GM23248 (cell line): ENCODE data around the gene RUFY1. TPM values are rescaled to one million over a fixed set of nuclear protein-coding genes. Genes with fewer than 3 reads are reported as not detected.

Experiments
- DNase-seq: peaks from one replicate; pipeline ENCODE4 v3.0.0-alpha.2; 2015
- H2AFZ ChIP-seq: fragments of 200-600 bp; sonication (generic); 2 replicates; pipeline ENCODE4 v1.6.1; 2016; ENCODE audit warnings: antibody characterized with exemption
- H3F3A ChIP-seq: fragments of 200-600 bp; sonication (generic); 2 replicates; pipeline ENCODE4 v1.6.1; 2016; ENCODE audit warnings: mild to moderate bottlenecking, antibody characterized with exemption, mixed run types; ENCODE audit not compliant: insufficient read depth
- H3K27ac ChIP-seq: fragments of 200-600 bp; sonication (generic); 2 replicates; pipeline ENCODE4 v1.5.1; 2016; ENCODE audit warnings: mild to moderate bottlenecking
- H3K27me3 ChIP-seq: fragments of 200-600 bp; sonication (generic); replicated peaks from 2 replicates; pipeline ENCODE4 v1.6.1; 2016; ENCODE audit warnings: mild to moderate bottlenecking; ENCODE audit not compliant: insufficient read depth
- H3K36me3 ChIP-seq: fragments of 200-600 bp; sonication (generic); 2 replicates; pipeline ENCODE4 v1.6.1; 2016; ENCODE audit warnings: low read depth, mild to moderate bottlenecking
- H3K4me1 ChIP-seq: fragments of 200-600 bp; sonication (generic); 2 replicates; pipeline ENCODE4 v1.6.1; 2016; ENCODE audit warnings: mild to moderate bottlenecking; ENCODE audit not compliant: insufficient read depth
- H3K4me2 ChIP-seq: fragments of 200-600 bp; sonication (generic); one replicate; pipeline ENCODE4 v1.6.1; 2016; ENCODE audit warnings: mild to moderate bottlenecking; ENCODE audit not compliant: unreplicated experiment
- H3K4me3 ChIP-seq: fragments of 200-600 bp; sonication (generic); 2 replicates; pipeline ENCODE4 v1.5.1; 2016; ENCODE audit warnings: mild to moderate bottlenecking
- H3K79me2 ChIP-seq: fragments of 200-600 bp; sonication (generic); 2 replicates; pipeline ENCODE4 v1.6.1; 2016; ENCODE audit warnings: mild to moderate bottlenecking; ENCODE audit not compliant: insufficient read depth
- H3K9ac ChIP-seq: fragments of 200-600 bp; sonication (generic); 2 replicates; pipeline ENCODE4 v1.6.1; 2016; ENCODE audit warnings: mild to moderate bottlenecking
- H3K9me2 ChIP-seq: fragments of 200-600 bp; sonication (generic); 2 replicates; pipeline ENCODE4 v1.6.1; 2016; ENCODE audit warnings: mixed run types, mild to moderate bottlenecking, moderate library complexity; ENCODE audit not compliant: insufficient read depth
- H3K9me3 ChIP-seq: fragments of 200-600 bp; sonication (generic); one replicate; pipeline ENCODE4 v1.6.1; 2017; ENCODE audit warnings: low read depth
- H4K20me1 ChIP-seq: fragments of 200-600 bp; sonication (generic); 2 replicates; pipeline ENCODE4 v1.6.0; 2016; ENCODE audit not compliant: insufficient read depth
- EZH2 ChIP-seq: fragments of 200-600 bp; sonication (generic); IDR thresholded peaks from 2 replicates; pipeline ENCODE4 v1.6.1; 2018; ENCODE audit warnings: antibody characterized with exemption, mild to moderate bottlenecking; ENCODE audit not compliant: insufficient read depth, poor library complexity, severe bottlenecking
- EZH2phosphoT487 ChIP-seq: fragments of 200-600 bp; sonication (generic); IDR thresholded peaks from 2 replicates; pipeline ENCODE4 v1.6.1; 2018; ENCODE audit warnings: antibody characterized with exemption, moderate library complexity, mild to moderate bottlenecking, low read depth; ENCODE audit not compliant: insufficient read depth
- WGBS, 2 experiments: methylation state at CpG; one replicate each; pipeline ENCODE4 v1.1.6; 2015 to 2017; ENCODE audit warnings: low lambda C conversion rate in 2 of 2, low coverage in 1 of 2; ENCODE audit errors: missing lambda C conversion rate in 2 of 2; 5-methylcytosine and 5-hydroxymethylcytosine counted together
- in situ Hi-C: fragments of 300-500 bp; cut with MboI; formaldehyde crosslinking; loops from 2 replicates; pipeline ENCODE4 v1.15.0; 2020
- polyA plus RNA-seq: library from polyadenylated mRNA; unstranded; fragments of >200 nt; fragmentation: Nextera tagmentation; extraction: Ambion mirVana; gene quantifications from 2 replicates; pipeline ENCODE4 v1.2.1, GENCODE V29; 2016
- total RNA-seq: library from RNA; depleted of rRNA; stranded (reverse); fragments of >200 nt; shearing (Covaris generic); gene quantifications from 2 replicates; pipeline ENCODE4 v1.2.3, GENCODE V29; 2014

RUFY1 gene
- total and polyA plus RNA-seq, 2 experiments from 2014 or later = 27.2 to 41.9 TPM

DNA sequence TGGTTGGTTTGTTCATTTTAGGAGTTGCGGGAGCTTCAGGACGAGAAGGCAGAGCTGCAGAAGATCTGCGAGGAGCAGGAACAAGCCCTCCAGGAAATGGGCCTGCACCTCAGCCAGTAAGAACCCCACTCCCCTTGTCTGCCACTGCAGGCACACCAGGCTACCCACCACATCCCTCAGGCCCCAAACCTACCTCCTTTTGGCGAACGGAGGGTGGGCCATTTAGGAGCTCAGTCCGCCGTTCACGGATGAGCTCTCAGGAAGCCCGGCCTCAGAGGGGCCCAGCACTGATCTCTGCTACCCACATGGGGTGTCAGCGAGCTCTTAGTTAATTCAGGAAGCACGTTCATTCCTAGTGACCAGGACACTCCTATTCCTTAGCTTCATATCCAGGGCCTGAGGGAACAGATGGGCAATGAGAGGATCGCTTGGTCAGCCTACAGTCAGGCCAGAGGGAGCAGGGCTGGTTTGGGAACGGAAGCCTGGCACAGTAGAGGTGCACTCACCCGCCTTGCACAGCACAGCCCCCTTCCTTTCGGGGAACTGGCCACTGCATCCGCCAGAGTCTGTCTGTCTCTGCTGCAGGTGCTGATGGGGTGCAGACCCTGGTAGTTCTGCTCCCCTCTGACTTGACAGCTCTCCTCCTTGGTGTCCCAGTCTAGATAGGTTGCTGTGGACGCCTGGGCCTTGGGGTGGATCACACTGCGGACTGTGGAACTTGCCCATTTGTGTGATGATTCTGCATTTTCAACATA lies 51.7 kb downstream of the RUFY1 start:
- H3K4me2 ChIP-seq = no peak overlapping the region
- H3K9ac ChIP-seq = no peak overlapping the region
- no peaks in the 10 kb centered on the region for H3K27me3 ChIP-seq
- WGBS, 2 experiments = 89 to 94% methylated on average over 18 of the region's 18 CpGs
- no peak overlapping the region for H2AFZ ChIP-seq
- no peaks in the 10 kb centered on the region for H3K9me3 ChIP-seq
- DNase-seq = no peak
- H3K79me2 ChIP-seq = no peaks in the 10 kb centered on the region
- TF ChIP-seq EZH2phosphoT487 (no peak), EZH2 (no peak)
- no peaks in the 10 kb centered on the region for H3K9me2 ChIP-seq
- no peaks in the 10 kb centered on the region for H3K4me1 ChIP-seq
- in situ Hi-C loops = no loop called here
- peaks cover 5% of the 10 kb centered on the region; the same call in 1 of the 2 replicates for H3K36me3 ChIP-seq
- no peak overlapping the region for H3K27ac ChIP-seq
- H3K4me3 ChIP-seq = no peak overlapping the region
- H3F3A ChIP-seq = peaks cover 28% of the 10 kb centered on the region
- H4K20me1 ChIP-seq = no peaks in the 10 kb centered on the region

DNA sequence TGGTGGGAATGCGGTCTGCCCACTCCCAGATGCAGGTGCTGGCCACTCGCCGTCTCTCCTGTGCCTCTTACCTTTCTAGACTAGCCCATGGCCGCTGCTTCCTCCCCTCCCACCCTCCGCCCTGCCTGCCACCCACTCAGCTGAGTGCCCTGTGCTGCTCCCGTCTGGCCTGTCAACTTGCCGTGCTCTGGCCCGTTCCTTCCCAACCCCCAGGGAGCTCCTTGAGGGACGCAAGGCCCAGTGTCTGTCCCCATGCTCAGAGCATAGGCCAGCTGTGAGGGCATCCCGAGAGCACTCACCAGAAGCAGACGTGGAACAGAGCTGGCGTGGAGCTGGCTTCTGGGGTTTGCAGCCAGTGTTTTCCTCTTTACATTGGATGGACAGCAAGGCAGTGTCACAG lies 53.0 kb downstream of the RUFY1 start:
- Histone ChIP-seq H3K4me1 (no peaks in the 10 kb centered on the region), H3K9me2 (no peaks in the 10 kb centered on the region), H3K27ac (no peak overlapping the region), H4K20me1 (no peaks in the 10 kb centered on the region; the same call in 1 of the 2 replicates), H3K4me3 (no peak overlapping the region), H3K9me3 (no peaks in the 10 kb centered on the region), H3K36me3 (no peaks in the 10 kb centered on the region; the same call in 1 of the 2 replicates), H3K27me3 (no peaks in the 10 kb centered on the region), H3K9ac (no peak overlapping the region), H3K79me2 (no peaks in the 10 kb centered on the region), H3K4me2 (no peak overlapping the region), H2AFZ (no peak overlapping the region), H3F3A (peaks cover 40% of the 10 kb centered on the region)
- WGBS, 2 experiments = 83 to 93% methylated on average over 6 to 12 of the region's 12 CpGs
- no peak for DNase-seq
- TF ChIP-seq EZH2 (no peak), EZH2phosphoT487 (no peak)
- in situ Hi-C loops = no loop called here

DNA sequence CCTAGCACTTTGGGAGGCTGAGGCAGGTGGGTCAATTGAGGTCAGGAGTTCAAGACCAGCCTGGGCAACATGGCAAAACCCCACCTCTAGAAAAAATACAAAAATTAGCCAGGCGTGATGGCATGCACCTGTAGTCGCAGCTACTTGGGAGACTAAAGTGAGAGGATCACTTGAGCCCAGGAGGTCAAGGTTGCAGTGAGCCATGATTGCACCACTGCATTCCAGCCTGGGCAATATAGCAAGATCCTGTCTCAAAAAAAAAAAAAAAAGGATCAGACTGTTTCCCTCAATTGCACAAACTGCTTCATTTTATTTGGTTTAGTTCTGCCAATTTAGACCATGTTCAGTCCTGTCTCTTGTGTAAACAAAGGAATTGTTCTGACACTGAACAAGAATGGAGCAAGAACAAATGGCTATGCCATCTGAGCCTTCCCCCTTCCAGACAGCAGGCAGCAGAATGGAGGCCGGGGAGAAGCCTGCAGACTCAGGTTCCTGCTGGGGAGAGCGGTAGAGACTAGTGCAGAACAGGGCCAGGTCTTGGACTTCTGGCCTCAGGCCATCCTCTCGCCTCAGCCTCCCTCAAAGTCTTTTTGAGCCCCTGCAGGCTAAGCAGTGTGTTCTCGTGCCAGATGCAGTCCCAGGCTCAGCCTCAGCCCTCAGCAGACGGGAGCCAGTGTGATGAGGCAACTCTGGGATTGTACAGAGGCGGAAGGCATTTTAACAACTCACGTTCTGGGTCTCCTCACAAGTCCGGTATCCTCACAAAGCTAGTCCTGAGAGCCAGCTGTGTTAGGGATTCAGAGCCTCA lies 54.9 kb downstream of the RUFY1 start:
- Histone ChIP-seq H3K9me2 (no peaks in the 10 kb centered on the region), H3K4me2 (no peak overlapping the region), H4K20me1 (no peaks in the 10 kb centered on the region; the same call in 1 of the 2 replicates), H3K27me3 (no peaks in the 10 kb centered on the region), H3K36me3 (peaks cover 9% of the 10 kb centered on the region; the same call in 1 of the 2 replicates), H3F3A (peaks cover 52% of the 10 kb centered on the region), H3K27ac (no peak overlapping the region), H2AFZ (no peak overlapping the region), H3K4me3 (no peak overlapping the region), H3K9ac (no peak overlapping the region), H3K9me3 (no peaks in the 10 kb centered on the region), H3K4me1 (no peaks in the 10 kb centered on the region), H3K79me2 (no peaks in the 10 kb centered on the region)
- WGBS, 2 experiments = 56 to 64% methylated on average over 10 of the region's 10 CpGs
- peak; percentile 49 for DNase-seq
- in situ Hi-C loops = no loop called here
- TF ChIP-seq EZH2phosphoT487 (no peak), EZH2 (no peak)

DNA sequence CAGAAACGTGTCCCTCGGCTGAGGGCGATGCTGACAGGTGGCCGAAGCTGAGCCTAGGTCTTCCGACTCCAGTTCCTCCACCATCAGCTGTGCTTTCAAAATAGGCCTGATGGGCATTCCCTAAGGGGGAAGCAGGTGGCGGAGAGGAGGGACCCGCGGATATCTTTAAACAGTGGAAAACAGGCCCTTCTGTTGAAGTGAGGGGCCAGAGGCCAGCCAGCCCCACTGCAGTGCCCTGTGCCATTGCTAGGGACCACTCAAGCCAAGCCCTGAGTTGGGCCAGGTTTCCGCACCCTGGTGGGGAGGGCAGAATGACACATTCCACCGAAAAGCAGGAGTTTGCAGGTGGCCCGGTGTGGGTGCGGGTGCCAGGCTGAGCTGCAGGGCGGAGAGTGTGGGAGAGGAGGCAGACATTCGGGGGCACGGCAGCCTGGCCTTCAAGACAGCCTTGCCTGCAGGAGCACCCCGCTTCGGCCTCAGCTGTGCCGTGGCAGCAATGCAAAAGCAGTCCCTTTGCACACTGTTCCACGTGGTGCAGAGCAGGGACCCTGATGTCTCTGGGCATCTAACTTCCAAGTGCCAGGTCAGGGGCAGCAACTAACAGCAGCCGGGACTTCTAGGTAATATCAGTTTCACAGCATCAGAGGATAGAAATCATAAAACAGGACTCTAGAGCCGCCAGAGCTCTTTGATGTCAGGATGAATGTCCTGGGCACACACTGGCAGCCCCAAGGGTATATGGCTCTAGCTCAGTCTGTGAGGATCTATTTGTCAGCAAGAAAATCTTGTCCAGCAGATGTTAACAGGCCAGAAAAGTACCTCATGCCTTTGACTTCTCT lies 55.9 kb downstream of the RUFY1 start:
- H3F3A ChIP-seq = peaks cover 62% of the 10 kb centered on the region
- H3K4me2 ChIP-seq = no peak overlapping the region
- peaks cover 18% of the 10 kb centered on the region; the same call in 1 of the 2 replicates for H3K36me3 ChIP-seq
- H2AFZ ChIP-seq = no peak overlapping the region
- no peaks in the 10 kb centered on the region; the same call in 1 of the 2 replicates for H4K20me1 ChIP-seq
- no peak overlapping the region for H3K27ac ChIP-seq
- TF ChIP-seq EZH2 = no peak
- TF ChIP-seq EZH2phosphoT487 = no peak
- no peaks in the 10 kb centered on the region for H3K9me3 ChIP-seq
- whole genome bisulfite sequencing, 2 experiments = 89% methylated on average over 18 to 21 of the region's 21 CpGs
- H3K9me2 ChIP-seq = no peaks in the 10 kb centered on the region
- H3K79me2 ChIP-seq = peaks cover 3% of the 10 kb centered on the region; the same call in 1 of the 2 replicates
- H3K9ac ChIP-seq = no peak overlapping the region
- no peaks in the 10 kb centered on the region for H3K4me1 ChIP-seq
- no peak for DNase-seq
- H3K27me3 ChIP-seq = no peaks in the 10 kb centered on the region
- no peak overlapping the region for H3K4me3 ChIP-seq
- in situ Hi-C loops = no loop called here
